ENCODE data around the gene HSF2BP. TPM values are rescaled to one million over a fixed set of nuclear protein-coding genes. Genes with fewer than 3 reads are reported as not detected.
"Not testable (repeated sequence)": the region's sequence is repeated elsewhere in the genome, so short reads cannot be mapped to it uniquely, and the experiment has no call there.

The HSF2BP gene
- total RNA-seq, 1 donor from 2014 or later: 1.1 TPM

- no peak for DNase-seq (ENCODE audit: low spot score)
- Mint-ChIP-seq H3K4me3 (ENCODE audit: low read depth) (no peak overlapping the region), H3K27me3 (ENCODE audit: low read depth) (peaks cover 23% of the 10 kb centered on the region), H3K36me3 (ENCODE audit: low read depth) (no peaks in the 10 kb centered on the region), H3K9me3 (no peaks in the 10 kb centered on the region), H3K27ac (no peak overlapping the region), H3K4me1 (ENCODE audit: low read depth) (peaks cover 3% of the 10 kb centered on the region)
- intact Hi-C loops (cut with micrococcal nuclease): no loop called here
Observed at GRCh38 chr21:43588957-43589356, 70.3 kb downstream of the HSF2BP start.

- H3K4me3 Mint-ChIP-seq (ENCODE audit: low read depth): no peak overlapping the region
- H3K36me3 Mint-ChIP-seq (ENCODE audit: low read depth): no peaks in the 10 kb centered on the region
- no peak for DNase-seq (ENCODE audit: low spot score)
- peaks cover 11% of the 10 kb centered on the region for H3K27me3 Mint-ChIP-seq (ENCODE audit: low read depth)
- peaks cover 3% of the 10 kb centered on the region for H3K4me1 Mint-ChIP-seq (ENCODE audit: low read depth)
- H3K27ac Mint-ChIP-seq: no peak overlapping the region
- intact Hi-C loops (cut with micrococcal nuclease): no loop called here
- no peaks in the 10 kb centered on the region for H3K9me3 Mint-ChIP-seq
Observed at GRCh38 chr21:43585924-43586413, 73.3 kb downstream of the HSF2BP start.

- Mint-ChIP-seq H3K36me3 (ENCODE audit: low read depth) (no peaks in the 10 kb centered on the region), H3K27me3 (ENCODE audit: low read depth) (peaks cover 12% of the 10 kb centered on the region), H3K4me1 (ENCODE audit: low read depth) (peaks cover 3% of the 10 kb centered on the region), H3K4me3 (ENCODE audit: low read depth) (no peak overlapping the region), H3K9me3 (no peaks in the 10 kb centered on the region), H3K27ac (no peak overlapping the region)
- intact Hi-C loops (cut with micrococcal nuclease): no loop called here
- no peak for DNase-seq (ENCODE audit: low spot score)
Observed at GRCh38 chr21:43585514-43585913, 73.8 kb downstream of the HSF2BP start.

- peaks cover 9% of the 10 kb centered on the region for H3K27me3 Mint-ChIP-seq (ENCODE audit: low read depth)
- peaks cover 3% of the 10 kb centered on the region for H3K4me1 Mint-ChIP-seq (ENCODE audit: low read depth)
- DNase-seq (ENCODE audit: low spot score): no peak
- no peaks in the 10 kb centered on the region for H3K36me3 Mint-ChIP-seq (ENCODE audit: low read depth)
- H3K27ac Mint-ChIP-seq: no peak overlapping the region
- intact Hi-C loops (cut with micrococcal nuclease): no loop called here
- no peak overlapping the region for H3K4me3 Mint-ChIP-seq (ENCODE audit: low read depth)
- no peaks in the 10 kb centered on the region for H3K9me3 Mint-ChIP-seq
Observed at GRCh38 chr21:43581453-43581852, 77.8 kb downstream of the HSF2BP start.

GRCh38 chr21:43578677-43579303 lies 80.5 kb downstream of the HSF2BP start:
- Mint-ChIP-seq H3K4me3 (ENCODE audit: low read depth) (no peak overlapping the region), H3K9me3 (no peaks in the 10 kb centered on the region), H3K27ac (no peak overlapping the region), H3K4me1 (ENCODE audit: low read depth) (no peaks in the 10 kb centered on the region), H3K27me3 (ENCODE audit: low read depth) (peaks cover 16% of the 10 kb centered on the region), H3K36me3 (ENCODE audit: low read depth) (no peaks in the 10 kb centered on the region)
- intact Hi-C loops (cut with micrococcal nuclease): no loop called here
- no peak for DNase-seq (ENCODE audit: low spot score)

- Mint-ChIP-seq H3K27ac (no peak overlapping the region), H3K9me3 (no peaks in the 10 kb centered on the region), H3K4me1 (ENCODE audit: low read depth) (no peaks in the 10 kb centered on the region), H3K4me3 (ENCODE audit: low read depth) (no peak overlapping the region), H3K27me3 (ENCODE audit: low read depth) (peaks cover 15% of the 10 kb centered on the region), H3K36me3 (ENCODE audit: low read depth) (no peaks in the 10 kb centered on the region)
- DNase-seq (ENCODE audit: low spot score): no peak
- intact Hi-C loops (cut with micrococcal nuclease): no loop called here
Observed at GRCh38 chr21:43575473-43575844, 83.8 kb downstream of the HSF2BP start.

GRCh38 chr21:43574741-43575472 lies 84.4 kb downstream of the HSF2BP start:
- H3K4me3 Mint-ChIP-seq (ENCODE audit: low read depth): no peak overlapping the region
- no peaks in the 10 kb centered on the region for H3K4me1 Mint-ChIP-seq (ENCODE audit: low read depth)
- DNase-seq (ENCODE audit: low spot score): no peak
- H3K27ac Mint-ChIP-seq: no peak overlapping the region
- H3K9me3 Mint-ChIP-seq: no peaks in the 10 kb centered on the region
- intact Hi-C loops (cut with micrococcal nuclease): no loop called here
- H3K27me3 Mint-ChIP-seq (ENCODE audit: low read depth): peaks cover 11% of the 10 kb centered on the region
- H3K36me3 Mint-ChIP-seq (ENCODE audit: low read depth): no peaks in the 10 kb centered on the region

- Mint-ChIP-seq H3K27ac (no peak overlapping the region), H3K27me3 (ENCODE audit: low read depth) (peaks cover 8% of the 10 kb centered on the region), H3K36me3 (ENCODE audit: low read depth) (no peaks in the 10 kb centered on the region), H3K4me3 (ENCODE audit: low read depth) (no peak overlapping the region), H3K9me3 (no peaks in the 10 kb centered on the region), H3K4me1 (ENCODE audit: low read depth) (no peaks in the 10 kb centered on the region)
- intact Hi-C loops (cut with micrococcal nuclease): no loop called here
- DNase-seq (ENCODE audit: low spot score): no peak
Observed at GRCh38 chr21:43573921-43574320, 85.4 kb downstream of the HSF2BP start.

- DNase-seq (ENCODE audit: low spot score): no peak
- Mint-ChIP-seq H3K27me3 (ENCODE audit: low read depth) (peaks cover 7% of the 10 kb centered on the region), H3K4me1 (ENCODE audit: low read depth) (no peaks in the 10 kb centered on the region), H3K27ac (no peak overlapping the region), H3K9me3 (no peaks in the 10 kb centered on the region), H3K4me3 (ENCODE audit: low read depth) (no peak overlapping the region), H3K36me3 (ENCODE audit: low read depth) (no peaks in the 10 kb centered on the region)
- intact Hi-C loops (cut with micrococcal nuclease): no loop called here
Observed at GRCh38 chr21:43572446-43572845, 86.8 kb downstream of the HSF2BP start.

GRCh38 chr21:43571976-43572375 lies 87.3 kb downstream of the HSF2BP start:
- no peak overlapping the region for H3K27ac Mint-ChIP-seq
- H3K4me3 Mint-ChIP-seq (ENCODE audit: low read depth): no peak overlapping the region
- H3K27me3 Mint-ChIP-seq (ENCODE audit: low read depth): peaks cover 7% of the 10 kb centered on the region
- H3K36me3 Mint-ChIP-seq (ENCODE audit: low read depth): no peaks in the 10 kb centered on the region
- H3K4me1 Mint-ChIP-seq (ENCODE audit: low read depth): no peaks in the 10 kb centered on the region
- H3K9me3 Mint-ChIP-seq: no peaks in the 10 kb centered on the region
- intact Hi-C loops (cut with micrococcal nuclease): no loop called here
- no peak for DNase-seq (ENCODE audit: low spot score)

- H3K27ac Mint-ChIP-seq; H3K27me3 Mint-ChIP-seq (ENCODE audit: low read depth); H3K4me3 Mint-ChIP-seq (ENCODE audit: low read depth); H3K36me3 Mint-ChIP-seq (ENCODE audit: low read depth); H3K9me3 Mint-ChIP-seq; DNase-seq (ENCODE audit: low spot score); intact Hi-C loops (cut with micrococcal nuclease); H3K4me1 Mint-ChIP-seq (ENCODE audit: low read depth): not testable (repeated sequence)
Observed at GRCh38 chr21:43570195-43570594, 89.1 kb downstream of the HSF2BP start.

GRCh38 chr21:43562451-43562850 lies 96.8 kb downstream of the HSF2BP start:
- H3K36me3 Mint-ChIP-seq (ENCODE audit: low read depth); H3K27ac Mint-ChIP-seq; H3K9me3 Mint-ChIP-seq; H3K27me3 Mint-ChIP-seq (ENCODE audit: low read depth); H3K4me1 Mint-ChIP-seq (ENCODE audit: low read depth); intact Hi-C loops (cut with micrococcal nuclease); H3K4me3 Mint-ChIP-seq (ENCODE audit: low read depth); DNase-seq (ENCODE audit: low spot score): not testable (repeated sequence)

- H3K36me3 Mint-ChIP-seq (ENCODE audit: low read depth); H3K4me3 Mint-ChIP-seq (ENCODE audit: low read depth); DNase-seq (ENCODE audit: low spot score); H3K9me3 Mint-ChIP-seq; H3K4me1 Mint-ChIP-seq (ENCODE audit: low read depth); H3K27ac Mint-ChIP-seq; H3K27me3 Mint-ChIP-seq (ENCODE audit: low read depth); intact Hi-C loops (cut with micrococcal nuclease): not testable (repeated sequence)
Observed at GRCh38 chr21:43540561-43540960, 118.7 kb downstream of the HSF2BP start.

Measured in activated T-helper 2 cell treated with anti-CD3 and anti-CD28 coated beads, Interferon-gamma antibody, Interleukin-2, Interleukin-4, amounts not matched to agents 10 μg/mL and 5 μg/mL and 100 μg/mL, durations not matched to agents 14 hours and 24 hours and 36 hours (primary cell).